Stimulated activated CD8-positive, alpha-beta memory T cell treated with anti-CD3 and anti-CD28 coated beads, Interleukin-15, amount 100 ng/mL, for 24 hours (primary cell): Measurements from ENCODE around the gene MAGT1.
A peak's percentile ranks its signal among the peaks of the same experiment; 100 is the strongest.
"Not testable (repeated sequence)": the region's sequence is repeated elsewhere in the genome, so short reads cannot be mapped to it uniquely, and the experiment has no call there.

Experiments used
- DNase-seq: peaks from one replicate; pipeline ENCODE4 v3.0.0-alpha.2; 2020; ENCODE audit warnings: low read depth

The MAGT1 gene

DNA sequence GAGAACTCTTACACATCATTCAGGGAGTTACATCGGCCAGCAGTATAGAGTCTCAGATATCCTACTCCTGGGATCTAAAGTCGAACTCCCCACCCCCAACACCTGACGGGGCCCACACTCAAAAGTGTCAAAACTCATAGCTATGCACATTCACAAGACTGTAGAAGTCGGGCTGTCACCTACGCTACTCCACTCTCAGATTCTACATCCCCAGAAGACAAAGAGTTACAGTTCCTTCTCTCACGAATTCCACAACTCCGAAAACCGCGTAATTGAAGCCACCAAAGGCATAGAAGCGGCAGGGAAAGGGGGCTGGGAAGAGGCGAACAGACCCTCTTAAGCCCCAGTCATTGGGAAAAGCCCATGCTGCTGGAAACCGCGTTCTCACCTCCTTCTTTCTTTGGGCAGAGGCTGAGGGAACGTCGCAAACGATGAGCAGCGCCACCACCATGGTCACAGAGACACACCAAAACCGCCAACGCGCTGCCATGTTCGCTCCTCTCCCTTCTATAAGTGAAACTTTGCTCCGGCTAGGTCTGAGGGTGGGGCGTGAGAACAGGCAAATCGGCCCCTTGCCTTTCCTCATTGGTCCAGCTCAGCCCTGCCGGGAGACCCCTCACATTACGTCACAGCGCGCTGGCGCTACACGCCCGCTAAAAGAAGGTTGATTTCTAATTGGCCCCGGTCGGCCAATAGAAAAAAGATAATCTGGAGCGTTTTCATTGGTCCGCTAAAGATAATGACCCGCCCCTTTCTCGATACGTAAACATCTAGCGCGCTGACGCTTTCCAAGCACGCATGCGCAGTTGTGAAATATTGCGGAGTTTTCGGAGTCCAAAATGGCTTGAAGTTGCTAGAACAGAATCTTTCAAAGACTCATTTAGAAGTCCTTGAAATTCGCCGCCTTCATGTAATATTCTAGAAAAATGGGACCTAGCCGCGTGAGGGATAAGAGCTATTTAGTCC, at the start of gene MAGT1:
Gene MAGT1, minus strand, starts transcription at position 515 of the 966 bp plus-strand sequence. Its CDS starts 25 bp downstream, at position 490.
- DNase-seq = peak; percentile 55

- not testable (repeated sequence) for DNase-seq
These were observed 49.8 kb upstream of the MAGT1 start for GRCh38 chrX:77945031-77945430.

DNA sequence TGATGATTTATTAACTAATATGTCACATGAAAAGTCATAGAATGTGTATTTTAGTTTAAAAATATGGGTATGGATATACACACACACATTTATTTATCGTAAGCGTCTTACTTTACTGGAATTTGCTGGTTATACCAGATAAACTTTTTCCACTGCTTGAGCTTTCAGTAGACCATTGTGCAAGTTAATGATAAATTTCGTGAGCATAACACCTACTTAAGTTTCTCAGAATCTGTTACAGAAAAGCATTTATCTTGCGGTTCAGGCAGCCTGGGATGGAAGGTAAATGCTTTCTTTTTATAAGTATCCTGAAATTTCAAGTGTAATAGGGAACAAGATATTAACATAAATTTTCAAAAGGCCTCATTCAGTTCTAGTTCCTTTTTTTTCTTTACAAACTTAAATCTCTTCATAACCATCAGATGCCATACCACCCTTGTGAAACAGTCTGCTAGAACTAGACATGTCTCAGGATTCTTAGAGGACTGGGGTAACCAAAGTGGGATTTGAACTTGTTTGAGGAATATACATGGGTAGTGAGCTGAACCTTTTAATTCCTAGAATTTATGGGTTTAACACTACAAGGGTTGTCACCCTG, 42.9 kb upstream of the MAGT1 start:
- DNase-seq = no peak

- no peak for DNase-seq
These were observed 42.1 kb upstream of the MAGT1 start for GRCh38 chrX:77937291-77937690.

GRCh38 chrX:77936299-77936698, 41.1 kb upstream of the MAGT1 start:
- DNase-seq = no peak

GRCh38 chrX:77935886-77936285, 40.7 kb upstream of the MAGT1 start:
- DNase-seq = no peak

- DNase-seq = no peak
These were observed 35.3 kb upstream of the MAGT1 start for GRCh38 chrX:77930581-77930980.

DNA sequence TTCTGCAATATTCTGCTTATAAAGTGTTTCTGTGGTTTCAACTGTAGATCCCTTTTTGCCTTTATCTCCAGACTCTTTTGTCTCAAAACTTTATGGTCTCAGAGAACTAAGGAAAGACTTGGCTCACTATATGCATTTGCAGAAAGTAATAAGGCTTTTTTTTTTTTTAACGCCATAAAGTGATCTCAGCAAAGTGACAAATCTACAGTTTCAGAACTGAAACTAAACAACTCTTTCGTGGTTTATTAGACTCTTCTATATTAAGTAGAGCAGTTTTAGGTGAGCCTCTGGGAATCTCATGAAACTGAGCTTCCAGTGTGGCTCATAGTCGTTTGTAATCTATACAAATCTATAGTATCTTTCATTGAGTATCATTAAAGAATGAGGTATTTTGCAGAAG, 30.5 kb upstream of the MAGT1 start:
- DNase-seq = no peak

GRCh38 chrX:77924320-77924859, 29.2 kb upstream of the MAGT1 start:
- DNase-seq = no peak

DNA sequence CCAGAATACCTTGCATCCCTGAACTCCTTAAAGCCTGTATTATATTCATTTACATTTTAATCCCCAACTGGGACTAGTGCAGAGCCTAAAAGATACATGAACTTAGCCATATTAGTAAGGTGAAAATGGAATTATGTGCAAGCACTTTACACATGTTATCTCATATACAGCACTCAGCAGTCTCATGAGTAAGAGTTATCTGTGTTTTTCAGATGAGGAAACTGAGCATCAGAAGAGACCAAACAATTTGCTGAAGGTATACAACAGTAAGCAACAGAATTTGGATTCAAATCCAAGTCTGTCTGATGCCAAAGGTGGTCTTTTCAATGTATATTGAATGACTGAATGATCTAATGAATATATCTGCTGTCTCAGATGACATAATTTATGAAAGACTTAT, 27.6 kb upstream of the MAGT1 start:
- DNase-seq = no peak

DNA sequence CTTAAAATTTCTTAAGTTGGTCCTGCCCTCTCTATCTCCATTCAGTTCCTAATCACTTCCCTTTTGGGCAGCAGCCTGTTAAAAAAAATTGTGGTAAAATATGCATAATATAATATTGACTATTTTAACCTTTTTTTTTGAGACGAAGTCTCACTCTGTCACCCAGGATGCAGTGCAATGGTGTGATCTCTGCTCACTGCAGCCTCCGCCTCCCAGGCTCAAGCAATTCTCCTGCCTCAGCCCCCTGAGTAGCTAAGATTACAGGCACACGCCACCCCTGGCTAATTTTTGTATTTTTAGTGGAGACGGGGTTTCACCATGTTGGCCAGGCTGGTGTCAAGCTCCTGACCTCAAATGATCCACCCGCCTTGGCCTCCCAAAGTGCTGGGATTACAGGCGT, 24.1 kb upstream of the MAGT1 start:
- DNase-seq = not testable (repeated sequence)

- no peak for DNase-seq
These were observed 23.3 kb upstream of the MAGT1 start for GRCh38 chrX:77918568-77918967.

GRCh38 chrX:77917294-77917933, 22.2 kb upstream of the MAGT1 start:
- no peak for DNase-seq

DNA sequence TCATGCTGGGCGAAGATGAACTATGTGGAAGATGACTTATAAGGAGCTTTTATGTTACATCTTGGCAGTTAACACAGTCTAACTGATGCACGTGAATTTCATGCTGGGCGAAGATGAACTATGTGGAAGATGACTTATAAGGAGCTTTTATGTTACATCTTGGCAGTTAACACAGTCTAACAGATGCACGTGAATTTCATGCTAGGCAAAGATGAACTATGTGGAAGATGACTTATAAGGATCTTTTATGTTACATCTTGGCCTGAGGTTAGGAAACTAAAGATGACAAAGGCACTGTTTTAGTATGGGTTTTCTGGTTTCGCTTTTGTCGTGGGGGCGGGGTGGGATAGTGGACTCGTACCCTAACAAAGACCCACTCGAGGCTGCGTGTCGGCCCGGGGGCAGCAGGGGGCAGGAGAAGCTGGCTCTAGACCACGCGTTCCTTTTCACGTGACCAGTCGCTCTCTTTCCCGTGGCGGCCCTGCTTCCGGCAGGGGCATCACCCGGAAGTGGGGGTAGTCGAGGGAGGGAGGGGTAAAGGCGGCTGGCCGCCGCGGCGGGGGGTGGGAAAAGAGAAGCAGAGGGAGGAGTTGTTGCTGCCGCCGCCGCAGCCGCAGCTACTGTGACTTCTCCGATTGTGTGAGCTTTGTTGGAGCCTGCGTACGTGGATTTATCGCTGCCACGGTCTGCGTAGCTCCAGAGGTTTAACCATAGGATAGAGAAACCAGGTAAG, 15.0 kb upstream of the MAGT1 start, which contains the start of gene ATP7A:
Gene ATP7A, plus strand, starts transcription at position 586 of the 733 bp plus-strand sequence. CDS start 60,949 bp downstream, outside the sequence.
- DNase-seq = peak; percentile 65

DNA sequence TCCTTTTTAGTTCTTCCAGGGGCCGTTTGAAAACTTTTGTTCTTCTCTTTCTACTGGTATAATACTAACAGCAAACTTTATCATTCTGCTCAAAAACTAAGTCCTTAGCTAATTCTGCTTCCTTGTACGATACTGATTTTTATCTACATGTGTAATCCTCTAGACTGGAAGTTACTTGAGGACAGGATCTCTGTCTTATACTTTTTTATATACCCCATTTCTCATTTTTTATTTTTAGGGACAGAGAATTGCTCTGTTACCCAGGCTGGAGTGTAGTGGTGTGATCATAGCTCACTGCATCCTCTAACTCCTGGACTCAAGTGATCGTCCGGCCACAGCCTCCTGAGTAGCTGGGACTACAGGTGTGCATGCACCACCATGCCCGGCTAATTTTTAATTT, 6.3 kb upstream of the MAGT1 start:
- no peak for DNase-seq

GRCh38 chrX:77900688-77901087, 5.5 kb upstream of the MAGT1 start:
- no peak for DNase-seq

DNA sequence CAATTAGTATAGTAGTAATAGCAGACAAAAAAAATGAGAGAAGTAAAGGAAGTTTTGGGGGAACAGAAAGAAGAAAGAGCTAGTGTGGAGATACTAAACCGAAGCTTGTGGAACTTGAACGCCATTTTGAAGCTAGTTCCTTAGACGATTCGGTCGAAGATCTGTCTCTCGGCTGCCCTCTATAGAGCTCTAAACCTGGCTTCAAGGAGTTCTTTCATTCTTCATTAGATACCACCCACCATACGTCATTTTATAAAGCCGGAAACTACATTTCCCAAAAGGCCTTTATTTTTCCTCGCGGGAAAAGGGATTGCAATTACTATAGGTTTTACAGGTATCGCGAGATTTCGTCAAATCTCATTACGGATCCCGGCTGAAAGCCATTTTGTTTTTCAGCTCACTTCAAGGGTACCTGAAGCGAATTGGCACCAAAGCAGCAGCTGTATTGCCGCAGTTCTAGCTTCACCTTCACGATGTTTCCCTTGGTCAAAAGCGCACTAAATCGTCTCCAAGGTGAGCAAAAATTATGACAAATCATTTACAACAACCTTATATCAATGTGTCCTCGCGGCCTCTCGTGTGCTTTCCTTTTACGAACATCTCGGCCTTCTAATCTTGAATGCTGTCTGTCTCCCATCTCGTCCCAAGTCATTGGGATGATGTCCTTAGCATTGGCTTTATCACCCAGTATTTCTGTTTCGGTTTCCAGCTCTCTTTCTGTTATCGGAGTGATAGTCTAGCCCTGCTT, 4.0 kb upstream of the MAGT1 start, which contains the start of gene COX7B:
Gene COX7B, plus strand, starts transcription at position 388 of the 748 bp plus-strand sequence. Its CDS starts 86 bp downstream, at position 474.
- DNase-seq = no peak

DNA sequence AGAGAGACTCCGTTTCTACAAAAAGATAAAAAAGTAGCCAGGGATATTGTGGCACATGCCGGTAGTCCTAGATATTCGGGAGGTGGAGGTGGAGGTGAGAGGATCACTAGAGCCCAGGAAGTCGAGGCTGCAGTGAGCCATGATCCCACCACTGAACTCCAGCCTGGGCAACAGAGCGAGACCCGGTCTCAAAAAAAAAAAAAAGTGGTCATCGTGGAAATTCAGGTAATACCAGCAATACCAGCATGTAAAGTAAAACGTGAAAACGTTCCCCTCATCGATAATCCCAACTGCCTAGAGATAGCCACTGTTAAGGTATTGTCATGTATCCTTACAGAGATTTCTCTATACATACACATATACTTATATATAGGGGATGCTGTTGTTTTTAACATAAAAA, 1.5 kb downstream of the MAGT1 start:
- DNase-seq = no peak

DNA sequence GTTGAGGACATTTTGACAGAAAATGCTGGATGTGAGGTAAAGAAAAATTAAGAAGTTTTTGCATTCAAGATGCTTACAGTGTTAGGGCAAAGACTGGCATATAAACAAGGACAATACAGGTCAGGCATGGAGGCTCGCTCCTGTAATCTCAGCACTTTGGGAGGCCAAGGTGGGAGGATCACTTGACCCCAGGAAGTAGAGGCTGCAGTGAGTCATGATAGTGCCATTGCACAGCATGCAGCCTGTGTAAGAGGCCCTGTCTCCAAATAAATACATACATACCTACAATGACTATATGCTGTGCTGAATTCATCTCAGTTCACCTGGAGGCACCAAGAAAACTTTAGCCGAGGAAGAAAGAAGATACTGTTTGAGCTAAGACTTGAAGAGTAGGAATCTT, 2.3 kb downstream of the MAGT1 start:
- DNase-seq = no peak

- DNase-seq = not testable (repeated sequence)
These were observed 13.8 kb downstream of the MAGT1 start for GRCh38 chrX:77881418-77881817.

DNA sequence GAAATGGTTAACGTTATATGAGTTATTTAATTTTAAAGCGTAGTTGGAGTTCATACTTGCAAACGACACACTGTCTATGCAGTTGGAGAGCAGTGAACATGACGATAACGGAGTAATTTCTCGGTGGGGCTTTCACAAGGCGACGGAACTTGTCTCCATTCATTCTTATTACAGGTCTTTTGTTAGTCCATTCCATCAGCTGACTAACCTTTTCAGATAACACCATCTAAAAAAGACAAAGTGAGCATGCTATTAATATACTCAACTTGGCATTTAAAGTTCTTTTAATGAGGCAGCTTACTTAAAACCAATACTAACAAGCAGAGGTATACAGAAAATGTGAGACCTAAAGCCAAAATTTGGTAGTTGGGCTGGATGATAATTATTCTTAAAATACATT, 19.9 kb downstream of the MAGT1 start:
- DNase-seq = no peak
